NT2/D1 (cell line): ENCODE measurements around the gene NOTO.

Source experiments
- SUZ12 ChIP-seq: IDR thresholded peaks from 2 replicates; pipeline ENCODE4 v1.6.1; 2011; ENCODE audit not compliant: insufficient read length, insufficient read depth; ENCODE audit errors: extremely low read depth
- ZNF274 ChIP-seq: IDR thresholded peaks from 2 replicates; pipeline ENCODE4 v1.6.1; 2011; ENCODE audit warnings: mild to moderate bottlenecking, low read depth, low read length

DNA sequence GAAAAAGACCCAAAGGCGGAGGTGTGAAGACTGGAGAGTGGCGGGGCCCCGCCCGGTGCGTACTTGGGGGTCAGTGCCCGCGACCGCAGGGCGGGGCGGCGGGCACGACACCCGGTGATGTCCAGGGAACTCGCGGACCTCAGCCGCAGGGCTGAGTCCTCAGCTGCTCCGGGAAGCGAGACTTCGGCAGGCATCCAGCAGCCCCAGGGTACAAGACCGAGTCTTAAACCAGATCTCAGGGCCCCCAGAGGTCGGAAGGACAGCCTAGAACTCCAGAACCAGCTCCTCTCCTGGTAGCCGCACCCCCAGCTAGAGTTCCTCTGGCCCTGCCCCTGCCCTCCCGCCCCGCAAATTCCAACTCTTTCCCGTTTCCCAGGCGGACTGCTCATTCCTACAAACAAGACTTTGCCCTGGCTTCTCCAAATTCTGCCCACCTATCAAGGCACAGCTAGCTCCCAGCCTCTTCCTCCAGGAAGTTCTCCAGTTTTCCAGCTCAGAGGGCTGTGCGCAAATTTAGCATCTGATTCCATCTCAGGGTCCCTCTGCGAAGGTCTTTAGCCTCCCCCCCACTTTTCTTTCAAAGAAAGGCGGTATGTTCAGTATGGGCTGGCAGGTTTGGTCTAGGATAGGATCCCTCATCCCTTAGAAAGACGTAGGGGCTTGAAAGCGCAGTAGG is 26.0 kb upstream of the NOTO start:
- TF ChIP-seq SUZ12 (no peak), ZNF274 (no peak)
